ENCODE data around the gene KHDRBS2.

Gene KHDRBS2

GRCh38 chr6:62272114-62272513 lies 13.9 kb downstream of the KHDRBS2 start:
- ATAC-seq (replicated peaks), result no peak
- no peaks in the 10 kb centered on the region for H3K9me3 Mint-ChIP-seq

GRCh38 chr6:62265906-62266525 lies 20.0 kb downstream of the KHDRBS2 start:
- no peak for DNase-seq
- Mint-ChIP-seq H3K9me3 (peaks cover 0 to 2% of the 10 kb centered on the region in 2 donors), H3K27ac (no peak overlapping the region), H3K27me3 (no peaks in the 10 kb centered on the region), H3K4me1 (ENCODE audit: low read depth in 2 of 2) (no peaks in the 10 kb centered on the region), H3K4me3 (no peak overlapping the region), H3K36me3 (ENCODE audit: insufficient read depth) (no peaks in the 10 kb centered on the region)
- ATAC-seq (replicated peaks), result no peak

More at GRCh38 chr6:62272114-62272513, 13.9 kb downstream of the KHDRBS2 start:
- no peak for DNase-seq
- Mint-ChIP-seq H3K4me1 (ENCODE audit: low read depth in 2 of 2) (no peaks in the 10 kb centered on the region), H3K27ac (no peak overlapping the region), H3K36me3 (ENCODE audit: insufficient read depth) (no peaks in the 10 kb centered on the region), H3K27me3 (no peaks in the 10 kb centered on the region), H3K4me3 (no peak overlapping the region)

- no peak for DNase-seq
- Mint-ChIP-seq H3K9me3 (peaks cover 0 to 2% of the 10 kb centered on the region in 2 donors), H3K27me3 (no peaks in the 10 kb centered on the region), H3K27ac (no peak overlapping the region), H3K4me3 (no peak overlapping the region), H3K36me3 (ENCODE audit: insufficient read depth) (no peaks in the 10 kb centered on the region), H3K4me1 (ENCODE audit: low read depth in 2 of 2) (no peaks in the 10 kb centered on the region)
- ATAC-seq (replicated peaks), result no peak
Observed at GRCh38 chr6:62262283-62262682, 23.7 kb downstream of the KHDRBS2 start.

- Mint-ChIP-seq H3K27ac (no peak overlapping the region), H3K36me3 (ENCODE audit: insufficient read depth) (no peaks in the 10 kb centered on the region), H3K27me3 (no peaks in the 10 kb centered on the region), H3K4me1 (ENCODE audit: low read depth in 2 of 2) (no peaks in the 10 kb centered on the region), H3K4me3 (no peak overlapping the region), H3K9me3 (peaks cover 0 to 5% of the 10 kb centered on the region in 2 donors)
- ATAC-seq (replicated peaks), result no peak
- DNase-seq, result no peak
Observed at GRCh38 chr6:62246087-62246486, 39.9 kb downstream of the KHDRBS2 start.

GRCh38 chr6:62236784-62237183 lies 49.2 kb downstream of the KHDRBS2 start:
- H3K4me3 Mint-ChIP-seq, result no peak overlapping the region
- no peak for ATAC-seq (replicated peaks)
- DNase-seq, result no peak
- no peak overlapping the region for H3K27ac Mint-ChIP-seq
- no peaks in the 10 kb centered on the region for H3K9me3 Mint-ChIP-seq
- no peaks in the 10 kb centered on the region for H3K4me1 Mint-ChIP-seq (ENCODE audit: low read depth in 2 of 2)
- no peaks in the 10 kb centered on the region for H3K27me3 Mint-ChIP-seq
- H3K36me3 Mint-ChIP-seq (ENCODE audit: insufficient read depth), result no peaks in the 10 kb centered on the region

GRCh38 chr6:62229231-62229630 lies 56.8 kb downstream of the KHDRBS2 start:
- Mint-ChIP-seq H3K4me3 (no peak overlapping the region), H3K9me3 (peaks cover 7 to 14% of the 10 kb centered on the region in 2 donors), H3K27ac (no peak overlapping the region), H3K27me3 (no peaks in the 10 kb centered on the region), H3K36me3 (ENCODE audit: insufficient read depth) (no peaks in the 10 kb centered on the region), H3K4me1 (ENCODE audit: low read depth in 2 of 2) (no peaks in the 10 kb centered on the region)
- DNase-seq (no peak), ATAC-seq (replicated peaks) (no peak)

GRCh38 chr6:62217866-62218265 lies 68.2 kb downstream of the KHDRBS2 start:
- no peaks in the 10 kb centered on the region for H3K36me3 Mint-ChIP-seq (ENCODE audit: insufficient read depth)
- DNase-seq (no peak), ATAC-seq (replicated peaks) (no peak)
- no peak overlapping the region for H3K27ac Mint-ChIP-seq
- H3K4me3 Mint-ChIP-seq, result no peak overlapping the region
- peaks cover 5 to 8% of the 10 kb centered on the region in 2 donors for H3K9me3 Mint-ChIP-seq
- no peaks in the 10 kb centered on the region for H3K27me3 Mint-ChIP-seq
- H3K4me1 Mint-ChIP-seq (ENCODE audit: low read depth in 2 of 2), result no peaks in the 10 kb centered on the region

- H3K36me3 Mint-ChIP-seq (ENCODE audit: insufficient read depth), result peaks cover 3% of the 10 kb centered on the region
- ATAC-seq (replicated peaks) (no peak), DNase-seq (no peak)
- H3K4me1 Mint-ChIP-seq (ENCODE audit: low read depth in 2 of 2), result no peaks in the 10 kb centered on the region
- H3K27me3 Mint-ChIP-seq, result no peaks in the 10 kb centered on the region
- peaks cover 5 to 23% of the 10 kb centered on the region in 2 donors for H3K9me3 Mint-ChIP-seq
- no peak overlapping the region for H3K4me3 Mint-ChIP-seq
- no peak overlapping the region for H3K27ac Mint-ChIP-seq
Observed at GRCh38 chr6:62202078-62202477, 83.9 kb downstream of the KHDRBS2 start.

- no peak overlapping the region for H3K27ac Mint-ChIP-seq
- ATAC-seq (replicated peaks), result no peak
- DNase-seq, result no peak
- no peaks in the 10 kb centered on the region for H3K27me3 Mint-ChIP-seq
- H3K4me3 Mint-ChIP-seq, result no peak overlapping the region
- H3K9me3 Mint-ChIP-seq, result peaks cover 14 to 32% of the 10 kb centered on the region in 2 donors
- H3K4me1 Mint-ChIP-seq (ENCODE audit: low read depth in 2 of 2), result no peaks in the 10 kb centered on the region
- no peaks in the 10 kb centered on the region for H3K36me3 Mint-ChIP-seq (ENCODE audit: insufficient read depth)
Observed at GRCh38 chr6:62192593-62192992, 93.4 kb downstream of the KHDRBS2 start.

GRCh38 chr6:62175195-62175594 lies 110.8 kb downstream of the KHDRBS2 start:
- ATAC-seq (replicated peaks), result no peak
- Mint-ChIP-seq H3K36me3 (ENCODE audit: insufficient read depth) (no peaks in the 10 kb centered on the region), H3K4me1 (ENCODE audit: low read depth in 2 of 2) (no peaks in the 10 kb centered on the region), H3K27me3 (no peaks in the 10 kb centered on the region), H3K4me3 (no peak overlapping the region), H3K27ac (no peak overlapping the region), H3K9me3 (peaks cover 5 to 22% of the 10 kb centered on the region in 2 donors)
- no peak for DNase-seq

- no peak overlapping the region for H3K4me3 Mint-ChIP-seq
- DNase-seq (no peak), ATAC-seq (replicated peaks) (no peak)
- no peak overlapping the region for H3K27ac Mint-ChIP-seq
- no peaks in the 10 kb centered on the region for H3K4me1 Mint-ChIP-seq (ENCODE audit: low read depth in 2 of 2)
- no peaks in the 10 kb centered on the region for H3K27me3 Mint-ChIP-seq
- no peaks in the 10 kb centered on the region for H3K36me3 Mint-ChIP-seq (ENCODE audit: insufficient read depth)
- peaks cover 5 to 22% of the 10 kb centered on the region in 2 donors for H3K9me3 Mint-ChIP-seq
Observed at GRCh38 chr6:62174548-62174947, 111.5 kb downstream of the KHDRBS2 start.

- DNase-seq (no peak), ATAC-seq (replicated peaks) (no peak)
- Mint-ChIP-seq H3K36me3 (ENCODE audit: insufficient read depth) (peaks cover 4% of the 10 kb centered on the region), H3K27me3 (no peaks in the 10 kb centered on the region), H3K4me1 (ENCODE audit: low read depth in 2 of 2) (no peaks in the 10 kb centered on the region), H3K4me3 (no peak overlapping the region), H3K27ac (no peak overlapping the region), H3K9me3 (peaks cover 12 to 21% of the 10 kb centered on the region in 2 donors)
Observed at GRCh38 chr6:62167736-62168135, 118.3 kb downstream of the KHDRBS2 start.

- Mint-ChIP-seq H3K27me3 (no peaks in the 10 kb centered on the region), H3K36me3 (ENCODE audit: insufficient read depth) (no peaks in the 10 kb centered on the region), H3K27ac (no peak overlapping the region), H3K4me1 (ENCODE audit: low read depth in 2 of 2) (no peaks in the 10 kb centered on the region), H3K4me3 (no peak overlapping the region), H3K9me3 (peaks cover 12 to 15% of the 10 kb centered on the region in 2 donors)
- DNase-seq (no peak), ATAC-seq (replicated peaks) (no peak)
Observed at GRCh38 chr6:62162858-62163257, 123.2 kb downstream of the KHDRBS2 start.

- H3K9me3 Mint-ChIP-seq, result peaks cover 7 to 10% of the 10 kb centered on the region in 2 donors
- no peaks in the 10 kb centered on the region for H3K36me3 Mint-ChIP-seq (ENCODE audit: insufficient read depth)
- DNase-seq (no peak), ATAC-seq (replicated peaks) (no peak)
- H3K4me1 Mint-ChIP-seq (ENCODE audit: low read depth in 2 of 2), result no peaks in the 10 kb centered on the region
- H3K4me3 Mint-ChIP-seq, result no peak overlapping the region
- no peaks in the 10 kb centered on the region for H3K27me3 Mint-ChIP-seq
- no peak overlapping the region for H3K27ac Mint-ChIP-seq
Observed at GRCh38 chr6:62152796-62153195, 133.2 kb downstream of the KHDRBS2 start.
